GM12892 (cell line): ENCODE measurements around the gene TRABD2B.

ENCODE experiments used
- DNase-seq: peaks from one replicate; pipeline ENCODE4 v3.0.0; 2011; ENCODE audit not compliant: insufficient read length
- FAIRE-seq: peaks from 2 replicates; lab custom pipeline; 2011; peaks lifted over from hg19 to GRCh38; lab: Jason Lieb, UNC
- POLR2A ChIP-seq: IDR thresholded peaks from 2 replicates; pipeline ENCODE4 v1.6.1; 2011; ENCODE audit warnings: low read depth, low read length, control low read depth
- POLR2AphosphoS5 ChIP-seq: IDR thresholded peaks from 2 replicates; pipeline ENCODE4 v1.6.1; 2011; ENCODE audit warnings: low read depth, low read length, control low read depth
- TAF1 ChIP-seq: IDR thresholded peaks from 2 replicates; pipeline ENCODE4 v1.6.1; 2011; ENCODE audit warnings: low read depth, mild to moderate bottlenecking, control low read depth, low read length, borderline replicate concordance

Gene TRABD2B

GRCh38 chr1:47936916-47937551, 60.2 kb downstream of the TRABD2B start:
- DNase-seq (no peak), FAIRE-seq (no peak)
- TF ChIP-seq TAF1, result no peak

DNA sequence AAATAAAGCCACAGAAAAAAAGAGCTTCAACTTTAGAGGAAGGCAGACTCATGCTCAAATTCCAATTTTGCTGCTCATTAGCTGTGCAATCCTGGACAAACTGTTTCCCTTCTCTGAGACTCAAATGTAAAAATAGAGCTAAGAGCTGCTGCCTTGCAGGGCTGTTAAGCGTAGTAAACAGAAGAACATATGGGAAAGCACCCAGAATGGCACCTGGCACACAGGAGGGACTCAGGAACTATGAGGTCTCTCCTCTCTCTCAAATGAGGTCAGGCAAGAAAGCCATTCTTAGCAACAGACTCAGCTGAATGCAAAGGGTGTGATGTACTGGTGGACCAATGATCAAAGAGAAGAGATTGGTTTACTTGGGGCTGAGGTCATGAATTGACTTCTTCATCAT, 61.3 kb downstream of the TRABD2B start:
- DNase-seq, result no peak
- FAIRE-seq, result no peak
- TF ChIP-seq POLR2A (no peak), POLR2AphosphoS5 (no peak), TAF1 (no peak)

- FAIRE-seq (no peak), DNase-seq (no peak)
- TF ChIP-seq POLR2AphosphoS5 (no peak), TAF1 (no peak), POLR2A (no peak)
These were observed 62.0 kb downstream of the TRABD2B start for GRCh38 chr1:47935163-47935562.

- TF ChIP-seq POLR2A, result no peak
- TF ChIP-seq TAF1, result no peak
- TF ChIP-seq POLR2AphosphoS5, result no peak
- FAIRE-seq, result no peak
- DNase-seq, result no peak
These were observed 62.9 kb downstream of the TRABD2B start for GRCh38 chr1:47934243-47934805.

DNA sequence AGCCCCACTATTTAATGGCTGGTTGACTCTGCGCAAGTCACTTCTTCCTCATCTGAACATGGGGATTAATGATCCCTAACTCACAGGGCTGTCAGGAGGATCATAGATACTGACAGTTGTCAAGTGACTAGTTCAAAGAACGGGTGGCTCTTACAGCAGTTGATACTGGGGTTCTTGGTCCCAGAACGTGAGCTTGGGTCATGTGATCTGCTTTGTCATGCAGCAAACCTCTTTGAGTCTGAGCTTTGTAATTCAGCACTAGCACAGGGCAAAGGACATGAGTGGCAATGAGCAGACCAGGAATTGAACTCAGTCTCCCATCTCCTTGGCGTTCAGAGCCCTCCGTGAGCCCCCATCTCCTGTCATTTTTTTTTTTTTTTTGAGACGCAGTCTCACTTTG, 64.4 kb downstream of the TRABD2B start:
- FAIRE-seq (no peak), DNase-seq (no peak)
- TF ChIP-seq POLR2A, result no peak
- no peak for TF ChIP-seq TAF1
- no peak for TF ChIP-seq POLR2AphosphoS5

GRCh38 chr1:47931395-47931794, 65.8 kb downstream of the TRABD2B start:
- FAIRE-seq (no peak), DNase-seq (no peak)
- TF ChIP-seq TAF1 (no peak), POLR2A (no peak), POLR2AphosphoS5 (no peak)

DNA sequence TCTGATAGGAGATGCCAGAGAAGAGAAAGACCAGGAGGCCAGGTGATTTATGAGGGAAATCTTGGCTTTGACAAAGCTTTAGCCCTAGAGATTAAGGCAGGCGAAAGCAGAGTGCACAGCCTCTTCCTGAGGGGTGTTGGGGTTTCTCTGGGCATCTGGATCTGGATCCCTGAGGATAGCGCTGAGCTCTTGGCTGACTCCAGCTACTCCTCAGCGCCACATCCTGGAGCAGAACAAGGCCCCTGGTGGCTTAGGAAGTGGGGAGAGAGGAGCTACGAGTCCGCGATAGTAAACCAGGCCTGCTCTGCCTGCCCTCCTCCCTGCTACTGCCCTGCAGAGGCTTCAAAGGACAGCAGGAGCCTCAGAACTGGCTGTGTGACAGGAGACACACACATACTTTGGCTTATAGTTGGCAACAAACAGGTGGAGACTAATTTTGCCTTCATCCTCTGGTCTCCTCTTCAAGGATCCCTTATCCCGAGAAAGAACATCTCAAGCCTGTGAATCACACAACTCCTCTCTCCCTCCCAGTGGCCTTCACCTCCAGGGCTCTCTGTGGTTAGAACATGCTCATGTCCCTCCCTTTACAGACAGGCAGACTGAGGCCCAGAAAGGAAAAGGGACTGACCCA, 66.9 kb downstream of the TRABD2B start:
- no peak for FAIRE-seq
- DNase-seq, result no peak
- TF ChIP-seq POLR2A (no peak), POLR2AphosphoS5 (no peak), TAF1 (no peak)

DNA sequence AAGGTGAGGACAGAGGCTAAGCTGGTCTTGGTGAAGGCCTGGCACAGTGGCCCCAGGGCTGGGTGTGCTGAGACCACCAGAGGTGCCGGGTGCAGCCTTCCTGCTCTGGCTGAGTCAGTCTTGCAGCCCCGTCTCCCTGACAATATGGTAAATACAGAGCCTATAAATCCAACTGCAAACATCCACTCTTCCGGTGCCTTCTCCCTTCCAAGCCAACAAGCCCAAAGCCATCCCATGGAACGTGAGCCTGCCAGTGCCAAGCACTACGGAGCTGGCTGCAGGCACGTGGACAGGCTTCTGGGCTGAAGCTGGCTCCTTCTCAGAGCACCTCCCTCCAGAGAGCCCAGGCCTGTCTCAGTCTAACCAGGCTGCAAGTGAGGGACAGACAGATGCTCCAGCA, 70.0 kb downstream of the TRABD2B start:
- DNase-seq (no peak), FAIRE-seq (no peak)
- no peak for TF ChIP-seq POLR2A
- TF ChIP-seq TAF1, result no peak
- TF ChIP-seq POLR2AphosphoS5, result no peak

DNA sequence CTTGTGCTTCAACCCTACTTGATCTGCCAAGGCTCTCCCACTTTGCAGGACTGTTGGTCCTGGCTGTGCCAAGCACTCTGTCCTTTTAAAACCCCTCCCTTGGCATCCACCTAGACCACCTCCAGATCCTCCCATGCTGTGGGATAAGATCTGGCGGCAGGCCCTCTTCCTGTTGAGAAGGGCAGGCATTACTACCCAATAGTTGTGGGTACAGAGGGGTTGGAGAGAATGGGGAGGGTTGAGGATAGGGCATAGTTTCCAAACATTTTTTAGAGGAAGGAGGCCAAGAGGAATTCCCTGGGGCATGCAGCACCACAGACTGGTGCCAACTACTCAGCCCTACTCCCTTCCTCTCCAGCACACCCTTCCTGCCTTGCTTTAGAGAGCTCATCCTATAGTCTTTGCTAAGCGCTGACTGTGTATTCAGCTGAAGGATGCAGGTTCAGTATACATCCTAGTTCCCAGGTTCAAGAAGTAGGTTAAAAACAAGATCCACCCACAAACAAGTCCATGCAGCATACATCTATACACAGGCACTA, 70.7 kb downstream of the TRABD2B start:
- no peak for TF ChIP-seq TAF1
- TF ChIP-seq POLR2AphosphoS5, result no peak
- TF ChIP-seq POLR2A, result no peak
- DNase-seq (no peak), FAIRE-seq (no peak)

GRCh38 chr1:47924270-47925048, 72.7 kb downstream of the TRABD2B start:
- no peak for FAIRE-seq
- TF ChIP-seq TAF1 (no peak), POLR2A (no peak), POLR2AphosphoS5 (no peak)

DNA sequence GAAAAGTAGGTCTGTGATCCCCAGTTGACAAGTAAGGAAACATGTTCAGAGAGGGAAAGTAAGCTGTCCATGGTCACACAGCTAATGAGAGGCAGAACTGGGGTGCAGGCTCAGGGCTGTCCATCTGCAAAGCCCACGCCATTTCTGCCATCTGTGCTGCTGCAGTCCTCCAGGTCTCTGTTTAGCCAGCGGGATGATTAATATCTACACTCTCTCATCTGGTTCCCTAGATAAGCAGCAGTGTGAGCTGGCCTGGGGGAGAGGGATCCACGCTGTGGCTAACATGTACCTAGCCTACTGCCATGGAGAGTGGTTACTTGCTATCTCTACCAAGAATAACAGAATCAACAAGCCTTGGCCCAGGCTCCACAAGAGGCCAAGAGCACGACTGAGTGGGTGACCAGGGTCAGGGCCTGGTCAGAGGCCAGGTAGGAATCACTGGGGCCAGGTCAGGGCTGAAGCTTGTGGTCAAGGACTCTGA, 75.2 kb downstream of the TRABD2B start:
- DNase-seq (no peak), FAIRE-seq (no peak)
- TF ChIP-seq POLR2A, result no peak
- TF ChIP-seq POLR2AphosphoS5, result no peak
- TF ChIP-seq TAF1, result no peak

More at GRCh38 chr1:47924270-47925048, 72.7 kb downstream of the TRABD2B start:
- no peak for DNase-seq
